GM15510 (cell line): ENCODE data around the gene LGALS8.

Experiments
- POLR2A ChIP-seq: IDR thresholded peaks from 3 replicates; pipeline ENCODE4 v1.6.1; 2011; ENCODE audit warnings: borderline replicate concordance; ENCODE audit not compliant: insufficient read length; ENCODE audit errors: extremely low read depth

LGALS8 gene

DNA sequence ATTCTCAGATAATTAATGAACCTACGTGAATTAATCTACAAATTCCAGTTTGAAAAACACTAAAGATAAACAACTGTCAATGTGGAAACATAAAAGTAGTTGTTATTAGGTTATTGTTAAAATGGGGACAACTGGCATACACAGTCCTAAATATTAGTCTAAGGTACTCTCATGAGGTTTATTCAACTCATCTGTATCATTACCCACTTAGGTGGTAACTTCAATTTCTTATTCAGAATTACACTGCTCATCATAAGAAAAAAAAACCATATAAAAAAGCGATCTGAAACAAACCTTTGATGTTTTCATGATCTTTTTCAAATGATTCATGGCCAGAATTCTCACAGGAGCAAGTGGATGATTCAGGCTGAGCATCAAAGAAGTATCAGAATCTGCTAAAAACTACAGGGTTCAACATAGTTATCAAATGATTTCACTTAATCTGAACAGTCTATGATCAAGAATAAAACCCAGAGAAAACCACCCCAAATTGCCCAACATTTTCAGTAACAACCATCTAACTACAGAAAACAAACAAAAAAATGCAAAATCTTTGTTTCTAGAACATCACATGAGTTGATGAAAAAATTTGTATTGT, 66.9 kb downstream of the LGALS8 start:
- no peak for TF ChIP-seq POLR2A

DNA sequence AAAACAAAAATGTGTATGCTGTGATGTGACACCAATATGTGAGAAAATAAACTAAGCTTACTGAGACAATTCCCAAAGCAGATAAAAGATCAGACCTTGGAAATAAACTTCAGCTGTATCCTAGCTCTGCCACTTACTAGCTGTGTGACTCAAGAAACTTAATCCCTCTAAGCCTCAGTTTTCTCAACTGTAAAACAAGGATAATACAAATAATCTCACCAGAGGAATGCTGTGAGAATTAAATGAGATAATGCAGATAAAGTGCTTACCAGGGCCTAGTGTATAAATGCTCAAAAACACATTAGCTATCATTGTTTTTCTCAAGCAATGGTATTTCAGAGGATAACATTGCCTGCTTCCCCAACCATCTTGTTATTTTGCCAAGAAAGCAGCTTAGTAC, 78.4 kb downstream of the LGALS8 start:
- no peak for TF ChIP-seq POLR2A
